ENCODE measurements around the gene PTPRM. TPM values are rescaled to one million over a fixed set of nuclear protein-coding genes. Genes with fewer than 3 reads are reported as not detected.

The PTPRM gene
- 62.8 and 77.4 TPM in 2 replicates for total RNA-seq (2014; rRNA removed; shearing (Covaris generic))
- 29.4 and 30.9 TPM in 2 replicates for polyA plus RNA-seq (2016; fragmentation: Nextera tagmentation; extraction: Ambion mirVana)

- H3K27ac ChIP-seq: peak within 1 kb of the TSS; percentile 80
- in situ Hi-C loops (cut with MboI): no loop called here
Measured at GRCh38 chr18:7566567-7567473, at the start of gene PTPRM. TSS of gene PTPRM (plus strand) at chr18:7567316. CDS start at chr18:7567819, 503 bp downstream.

GRCh38 chr18:7517852-7518251 is 49.3 kb upstream of the PTPRM start:
- Histone ChIP-seq H3K4me3 (no peak overlapping the region), H3K4me2 (ENCODE audit: unreplicated experiment) (no peak overlapping the region), H3K36me3 (ENCODE audit: low read depth) (no peaks in the 10 kb centered on the region), H3K27ac (no peak overlapping the region), H2AFZ (no peak overlapping the region), H3K27me3 (replicated peaks; ENCODE audit: insufficient read depth) (0 out of 2 replicates have a peak, but pooled peaks cover 5% of the 10 kb centered on the region), H3K9me3 (ENCODE audit: low read depth) (no peaks in the 10 kb centered on the region), H3K4me1 (ENCODE audit: insufficient read depth) (no peaks in the 10 kb centered on the region), H4K20me1 (ENCODE audit: insufficient read depth) (no peaks in the 10 kb centered on the region), H3K79me2 (ENCODE audit: insufficient read depth) (no peaks in the 10 kb centered on the region), H3F3A (ENCODE audit: insufficient read depth) (no peaks in the 10 kb centered on the region), H3K9ac (no peak overlapping the region), H3K9me2 (ENCODE audit: insufficient read depth) (no peaks in the 10 kb centered on the region)
- no peak for TF ChIP-seq EZH2phosphoT487 (IDR thresholded peaks at IDR 0.05; ENCODE audit: insufficient read depth, low read depth)
- TF ChIP-seq EZH2 (IDR thresholded peaks at IDR 0.05; ENCODE audit: insufficient read depth, poor library complexity, severe bottlenecking): no peak
- no peak for DNase-seq
- WGBS, 2 experiments (ENCODE audit: low coverage in 1 of 2, low lambda C conversion rate in 2 of 2, missing lambda C conversion rate in 2 of 2): 77% methylated on average over 4 of the region's 4 CpGs
- in situ Hi-C loops (cut with MboI): no loop called here

More at GRCh38 chr18:7566567-7567473, at the start of gene PTPRM:
- H3K4me1 ChIP-seq (ENCODE audit: insufficient read depth): peaks cover 17% of the 10 kb centered on the region
- H3K27me3 ChIP-seq (replicated peaks; ENCODE audit: insufficient read depth): no peaks in the 10 kb centered on the region
- H4K20me1 ChIP-seq (ENCODE audit: insufficient read depth): no peaks in the 10 kb centered on the region
- WGBS, 2 experiments (ENCODE audit: low coverage in 1 of 2, low lambda C conversion rate in 2 of 2, missing lambda C conversion rate in 2 of 2): 1% methylated on average over 98 to 112 of the region's 139 CpGs
- TF ChIP-seq EZH2phosphoT487 (IDR thresholded peaks at IDR 0.05; ENCODE audit: insufficient read depth, low read depth) (no peak), EZH2 (IDR thresholded peaks at IDR 0.05; ENCODE audit: insufficient read depth, poor library complexity, severe bottlenecking) (no peak)
- H3F3A ChIP-seq (ENCODE audit: insufficient read depth): peaks cover 24% of the 10 kb centered on the region
- peaks cover 35% of the 10 kb centered on the region for H3K79me2 ChIP-seq (ENCODE audit: insufficient read depth)
- H3K9me2 ChIP-seq (ENCODE audit: insufficient read depth): no peaks in the 10 kb centered on the region
- no peaks in the 10 kb centered on the region for H3K36me3 ChIP-seq (ENCODE audit: low read depth)
- peak within 1 kb of the TSS; percentile 88 for H2AFZ ChIP-seq
- peak within 1 kb of the TSS; percentile 70 for H3K4me2 ChIP-seq (ENCODE audit: unreplicated experiment)
- H3K9me3 ChIP-seq (ENCODE audit: low read depth): no peaks in the 10 kb centered on the region
- peak within 1 kb of the TSS; percentile 81 for H3K4me3 ChIP-seq
- DNase-seq: peak; percentile 95
- peak within 1 kb of the TSS; percentile 89 for H3K9ac ChIP-seq

GRCh38 chr18:7520200-7520785 is 46.8 kb upstream of the PTPRM start:
- WGBS, 2 experiments (ENCODE audit: low coverage in 1 of 2, low lambda C conversion rate in 2 of 2, missing lambda C conversion rate in 2 of 2): 72 to 78% methylated on average over 6 of the region's 6 CpGs
- Histone ChIP-seq H3K9ac (no peak overlapping the region), H3F3A (ENCODE audit: insufficient read depth) (no peaks in the 10 kb centered on the region), H3K9me3 (ENCODE audit: low read depth) (no peaks in the 10 kb centered on the region), H3K4me2 (ENCODE audit: unreplicated experiment) (no peak overlapping the region), H3K36me3 (ENCODE audit: low read depth) (no peaks in the 10 kb centered on the region), H2AFZ (no peak overlapping the region), H3K27me3 (replicated peaks; ENCODE audit: insufficient read depth) (peaks cover 5% of the 10 kb centered on the region; the same call in 1 of the 2 replicates), H3K79me2 (ENCODE audit: insufficient read depth) (no peaks in the 10 kb centered on the region), H3K27ac (no peak overlapping the region), H3K4me3 (no peak overlapping the region), H3K4me1 (ENCODE audit: insufficient read depth) (peaks cover 7% of the 10 kb centered on the region; the same call in 1 of the 2 replicates), H4K20me1 (ENCODE audit: insufficient read depth) (no peaks in the 10 kb centered on the region), H3K9me2 (ENCODE audit: insufficient read depth) (no peaks in the 10 kb centered on the region)
- in situ Hi-C loops (cut with MboI): no loop called here
- TF ChIP-seq EZH2phosphoT487 (IDR thresholded peaks at IDR 0.05; ENCODE audit: insufficient read depth, low read depth) (no peak), EZH2 (IDR thresholded peaks at IDR 0.05; ENCODE audit: insufficient read depth, poor library complexity, severe bottlenecking) (no peak)
- DNase-seq: no peak

GRCh38 chr18:7521226-7521856 is 45.8 kb upstream of the PTPRM start:
- Histone ChIP-seq H3K79me2 (ENCODE audit: insufficient read depth) (no peaks in the 10 kb centered on the region), H3K4me1 (ENCODE audit: insufficient read depth) (peaks cover 7% of the 10 kb centered on the region; the same call in 1 of the 2 replicates), H2AFZ (no peak overlapping the region), H3K9ac (no peak overlapping the region), H4K20me1 (ENCODE audit: insufficient read depth) (no peaks in the 10 kb centered on the region), H3F3A (ENCODE audit: insufficient read depth) (no peaks in the 10 kb centered on the region), H3K9me2 (ENCODE audit: insufficient read depth) (no peaks in the 10 kb centered on the region), H3K27me3 (replicated peaks; ENCODE audit: insufficient read depth) (peaks cover 5% of the 10 kb centered on the region; the same call in 1 of the 2 replicates), H3K36me3 (ENCODE audit: low read depth) (no peaks in the 10 kb centered on the region), H3K4me3 (no peak overlapping the region), H3K9me3 (ENCODE audit: low read depth) (no peaks in the 10 kb centered on the region), H3K27ac (no peak overlapping the region), H3K4me2 (ENCODE audit: unreplicated experiment) (no peak overlapping the region)
- 82 to 85% methylated on average over 8 of the region's 8 CpGs for WGBS, 2 experiments (ENCODE audit: low coverage in 1 of 2, low lambda C conversion rate in 2 of 2, missing lambda C conversion rate in 2 of 2)
- DNase-seq: no peak
- no peak for TF ChIP-seq EZH2 (IDR thresholded peaks at IDR 0.05; ENCODE audit: insufficient read depth, poor library complexity, severe bottlenecking)
- in situ Hi-C loops (cut with MboI): no loop called here
